CMK (cell line): Measurements from ENCODE around the gene ZBP1.
A peak's percentile ranks its signal among the peaks of the same experiment; 100 is the strongest.

Source experiments
- DNase-seq: peaks from one replicate; pipeline ENCODE4 v3.0.0-alpha.2; 2010; ENCODE audit warnings: low read depth

The ZBP1 gene

GRCh38 chr20:57658447-57658832 is 38.2 kb upstream of the ZBP1 start:
- DNase-seq, result no peak

- no peak for DNase-seq
Measured at GRCh38 chr20:57657535-57658446, 37.6 kb upstream of the ZBP1 start.

- no peak for DNase-seq
Measured at GRCh38 chr20:57656821-57657534, 36.8 kb upstream of the ZBP1 start.

- no peak for DNase-seq
Measured at GRCh38 chr20:57656252-57656820, 36.1 kb upstream of the ZBP1 start.

GRCh38 chr20:57655809-57656155 is 35.6 kb upstream of the ZBP1 start:
- no peak for DNase-seq

GRCh38 chr20:57654998-57655808 is 35.0 kb upstream of the ZBP1 start:
- no peak for DNase-seq

GRCh38 chr20:57654363-57654997 is 34.3 kb upstream of the ZBP1 start:
- peak; percentile 12 for DNase-seq

GRCh38 chr20:57653910-57654309 is 33.7 kb upstream of the ZBP1 start:
- no peak for DNase-seq

- no peak for DNase-seq
Measured at GRCh38 chr20:57653546-57653900, 33.3 kb upstream of the ZBP1 start.

GRCh38 chr20:57652606-57653545 is 32.6 kb upstream of the ZBP1 start:
- no peak for DNase-seq

GRCh38 chr20:57651881-57652605 is 31.8 kb upstream of the ZBP1 start:
- DNase-seq, result no peak

- no peak for DNase-seq
Measured at GRCh38 chr20:57650756-57651483, 30.7 kb upstream of the ZBP1 start.

- DNase-seq, result no peak
Measured at GRCh38 chr20:57650266-57650665, 30.0 kb upstream of the ZBP1 start.

GRCh38 chr20:57649617-57650015 is 29.4 kb upstream of the ZBP1 start:
- DNase-seq, result no peak

GRCh38 chr20:57648878-57649616 is 28.8 kb upstream of the ZBP1 start:
- no peak for DNase-seq

GRCh38 chr20:57647933-57648785 is 27.9 kb upstream of the ZBP1 start:
- no peak for DNase-seq
